SJSA1 (cell line): ENCODE results near the gene SEMA3D. TPM values are rescaled to one million over a fixed set of nuclear protein-coding genes. Genes with fewer than 3 reads are reported as not detected.

Source experiments
- DNase-seq, 2 experiments: peaks; one replicate each; pipeline ENCODE4 v3.0.0-alpha.2; 2015 to 2020; ENCODE audit warnings: low spot score in 2 of 2, low read depth in 1 of 2
- H3K27ac ChIP-seq: fragments of 250-450 bp; sonication (Bioruptor Pico); 2 replicates; pipeline ENCODE4 v1.5.1; 2020; ENCODE audit warnings: mild to moderate bottlenecking, moderate library complexity
- H3K27me3 ChIP-seq: fragments of 250-450 bp; sonication (Bioruptor Pico); replicated peaks from 2 replicates; pipeline ENCODE4 v1.5.1; 2020; ENCODE audit warnings: mild to moderate bottlenecking, moderate library complexity
- H3K36me3 ChIP-seq: fragments of 250-450 bp; sonication (Bioruptor Pico); 2 replicates; pipeline ENCODE4 v1.5.1; 2020; ENCODE audit warnings: mild to moderate bottlenecking
- H3K4me1 ChIP-seq: fragments of 250-450 bp; sonication (Bioruptor Pico); replicated peaks from 2 replicates; pipeline ENCODE4 v1.6.1; 2021; ENCODE audit warnings: mild to moderate bottlenecking
- H3K4me3 ChIP-seq: fragments of 250-450 bp; sonication (Bioruptor Pico); 2 replicates; pipeline ENCODE4 v1.5.1; 2020; ENCODE audit warnings: mild to moderate bottlenecking
- H3K9me3 ChIP-seq: fragments of 250-450 bp; sonication (Bioruptor Pico); replicated peaks from 2 replicates; pipeline ENCODE4 v1.5.1; 2020; ENCODE audit warnings: mild to moderate bottlenecking
- total RNA-seq: library from RNA; depleted of rRNA; stranded (reverse); fragments of >200 nt; shearing (Covaris generic); gene quantifications from 2 replicates; pipeline ENCODE4 v1.2.3, GENCODE V29; 2014

Gene SEMA3D
- total RNA-seq, 1 experiment from 2014 or later, result 5.3 TPM

DNA sequence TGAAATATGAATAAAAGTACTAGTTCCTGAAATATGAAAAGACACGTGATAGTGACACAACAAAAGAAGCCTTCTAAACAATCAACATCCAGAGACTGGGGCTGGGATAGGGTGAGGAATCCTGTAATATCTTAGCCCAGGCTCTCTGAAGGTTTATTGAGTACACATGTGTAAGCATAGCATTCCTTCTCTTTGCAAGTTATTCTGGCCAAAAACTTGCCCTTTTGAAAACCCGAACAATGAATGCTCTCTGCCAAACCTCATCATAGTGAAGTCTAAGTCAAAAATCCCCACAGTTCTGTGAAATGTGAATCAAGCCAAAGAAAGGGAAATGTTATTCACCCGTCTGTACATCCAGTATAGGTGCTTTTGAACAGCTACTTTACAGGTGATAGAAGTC lies 11.6 kb downstream of the SEMA3D start:
- Histone ChIP-seq H3K9me3 (0 out of 2 replicates have a peak, but pooled peaks cover 3% of the 10 kb centered on the region), H3K4me1 (peaks cover 13% of the 10 kb centered on the region), H3K36me3 (no peaks in the 10 kb centered on the region), H3K4me3 (no peak overlapping the region), H3K27me3 (no peaks in the 10 kb centered on the region), H3K27ac (no peak overlapping the region)
- DNase-seq, result no peak

DNA sequence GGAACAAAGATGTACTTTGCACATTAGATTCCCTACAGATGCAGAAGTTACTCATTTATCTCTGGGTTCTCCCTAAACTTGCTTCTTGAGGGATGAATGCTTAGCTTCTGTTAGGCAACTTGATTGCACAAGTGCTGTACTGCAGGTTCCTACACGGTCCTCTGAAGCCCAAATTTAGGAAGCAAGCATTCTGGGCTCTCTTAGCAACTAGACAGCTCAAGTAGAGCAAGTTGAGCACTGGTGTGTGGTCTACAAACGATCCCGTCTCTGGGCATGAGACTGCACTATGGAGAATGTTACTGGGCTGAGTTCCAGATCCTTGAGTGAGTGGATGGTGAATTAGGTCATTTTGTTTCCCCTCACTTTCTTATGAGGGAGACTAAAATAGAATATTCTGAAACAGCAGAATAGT lies 14.3 kb downstream of the SEMA3D start:
- peak; percentile 45 to 54 for DNase-seq
- Histone ChIP-seq H3K27me3 (no peaks in the 10 kb centered on the region), H3K9me3 (no peaks in the 10 kb centered on the region), H3K4me3 (no peak overlapping the region), H3K27ac (peak overlapping the region; percentile 42), H3K4me1 (peaks cover 13% of the 10 kb centered on the region), H3K36me3 (no peaks in the 10 kb centered on the region)

DNA sequence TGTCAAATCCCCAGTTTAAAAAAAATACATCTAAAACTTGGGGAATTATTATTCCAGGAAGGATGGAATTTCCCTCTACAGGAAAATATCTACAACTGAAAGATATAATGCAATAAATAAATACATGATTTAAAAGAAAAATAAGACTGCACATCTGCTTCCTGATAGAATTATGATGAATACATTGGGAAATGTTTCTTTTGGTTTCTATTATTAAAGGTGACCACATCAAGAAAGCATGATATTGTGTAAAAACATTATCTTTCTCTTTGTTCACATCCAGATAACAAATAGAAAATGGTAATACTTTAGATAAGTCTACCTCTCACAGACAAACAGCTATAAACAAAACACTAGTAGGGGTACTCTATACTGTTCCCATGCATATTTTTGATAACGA lies 19.2 kb downstream of the SEMA3D start:
- no peaks in the 10 kb centered on the region for H3K36me3 ChIP-seq
- no peak overlapping the region for H3K4me3 ChIP-seq
- no peak overlapping the region for H3K27ac ChIP-seq
- H3K4me1 ChIP-seq, result peaks cover 5% of the 10 kb centered on the region
- no peaks in the 10 kb centered on the region for H3K9me3 ChIP-seq
- no peaks in the 10 kb centered on the region for H3K27me3 ChIP-seq
- no peak for DNase-seq

DNA sequence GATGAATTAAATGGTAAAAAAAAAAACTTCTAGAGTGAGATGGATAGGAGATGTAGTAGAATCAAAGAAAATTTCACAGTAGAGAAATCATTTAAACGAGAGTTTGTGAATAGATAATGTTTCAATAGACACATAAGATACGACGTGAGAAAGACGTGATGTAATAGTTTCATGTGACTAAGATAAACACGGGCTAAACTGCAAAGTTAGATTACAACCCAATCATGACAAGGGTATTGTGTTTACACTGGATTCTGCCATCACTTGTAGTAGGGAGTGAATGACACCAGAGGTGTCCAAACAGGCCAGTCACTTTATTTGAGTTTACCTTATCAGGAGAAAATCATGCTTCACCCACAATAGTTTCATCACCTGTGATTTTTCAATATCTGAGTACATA lies 21.6 kb downstream of the SEMA3D start:
- peaks cover 7% of the 10 kb centered on the region for H3K4me1 ChIP-seq
- H3K9me3 ChIP-seq, result no peaks in the 10 kb centered on the region
- no peak overlapping the region for H3K4me3 ChIP-seq
- H3K27ac ChIP-seq, result no peak overlapping the region
- no peaks in the 10 kb centered on the region for H3K36me3 ChIP-seq
- DNase-seq, result no peak
- H3K27me3 ChIP-seq, result no peaks in the 10 kb centered on the region

DNA sequence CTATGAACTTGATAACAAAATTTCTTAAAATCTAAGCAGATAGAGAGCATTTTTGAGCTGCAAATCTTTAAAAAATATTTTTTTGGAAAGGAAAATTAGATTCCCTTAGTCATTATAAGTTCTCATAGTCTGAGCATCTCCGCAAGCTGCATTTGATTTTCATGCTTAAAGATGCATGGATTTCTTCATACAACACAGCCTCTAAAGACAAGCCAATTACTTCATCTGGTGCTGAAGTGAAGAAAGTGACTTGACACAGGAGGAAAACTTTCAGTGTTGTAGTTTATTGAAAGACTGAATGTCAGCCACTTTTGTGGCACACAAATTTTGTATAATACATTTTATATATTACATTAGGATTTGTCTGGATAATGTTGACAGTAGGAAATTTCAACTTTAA lies 22.5 kb downstream of the SEMA3D start:
- no peak for DNase-seq
- no peak overlapping the region for H3K4me3 ChIP-seq
- H3K27me3 ChIP-seq, result no peaks in the 10 kb centered on the region
- H3K9me3 ChIP-seq, result no peaks in the 10 kb centered on the region
- no peak overlapping the region for H3K27ac ChIP-seq
- H3K36me3 ChIP-seq, result no peaks in the 10 kb centered on the region
- peaks cover 13% of the 10 kb centered on the region for H3K4me1 ChIP-seq

DNA sequence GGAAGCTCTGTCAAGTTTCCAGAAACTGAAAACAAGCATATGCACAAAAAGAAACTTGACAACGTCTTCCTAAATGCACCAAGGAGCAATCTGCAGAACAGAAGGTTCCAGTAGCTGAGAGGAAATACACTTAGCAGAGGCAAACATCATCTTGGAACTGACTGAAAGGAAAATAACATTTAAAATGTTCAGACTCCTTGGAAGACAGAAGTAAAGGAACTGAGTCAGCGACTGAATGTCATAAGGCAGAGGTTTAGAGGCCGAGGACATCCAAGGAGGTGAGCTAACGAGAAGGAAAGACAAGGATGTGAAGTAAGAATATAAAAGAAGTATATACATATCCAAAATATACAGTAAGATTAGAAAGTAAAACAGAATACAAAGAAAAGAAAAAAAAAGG lies 24.1 kb downstream of the SEMA3D start:
- Histone ChIP-seq H3K4me1 (peaks cover 13% of the 10 kb centered on the region), H3K27ac (no peak overlapping the region), H3K36me3 (no peaks in the 10 kb centered on the region), H3K27me3 (no peaks in the 10 kb centered on the region), H3K4me3 (no peak overlapping the region), H3K9me3 (0 out of 2 replicates have a peak, but pooled peaks cover 3% of the 10 kb centered on the region)
- no peak for DNase-seq

DNA sequence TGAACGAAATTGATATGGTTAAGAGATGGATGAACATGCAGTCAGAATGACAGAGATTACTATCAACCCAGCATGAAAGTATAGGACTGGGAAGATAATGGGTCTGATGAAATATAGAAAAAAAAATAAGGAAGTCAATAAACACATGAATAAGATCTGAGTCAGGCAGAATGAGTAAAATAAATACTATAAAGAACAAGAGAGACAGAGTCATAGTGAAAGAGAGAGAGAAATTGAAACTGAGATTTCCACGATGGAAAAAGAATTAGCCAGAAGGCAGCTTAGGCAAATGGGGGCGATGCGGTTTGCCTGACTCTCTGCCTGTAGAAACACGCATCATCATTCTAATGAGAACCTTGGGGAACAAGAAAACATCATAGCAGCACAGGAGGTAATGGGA lies 26.6 kb downstream of the SEMA3D start:
- Histone ChIP-seq H3K36me3 (no peaks in the 10 kb centered on the region), H3K9me3 (0 out of 2 replicates have a peak, but pooled peaks cover 3% of the 10 kb centered on the region), H3K27ac (peak overlapping the region; percentile 70), H3K4me1 (peaks cover 16% of the 10 kb centered on the region), H3K4me3 (peak overlapping the region; percentile 17), H3K27me3 (no peaks in the 10 kb centered on the region)
- peak in 1 of 2 experiments; percentile 59 for DNase-seq

DNA sequence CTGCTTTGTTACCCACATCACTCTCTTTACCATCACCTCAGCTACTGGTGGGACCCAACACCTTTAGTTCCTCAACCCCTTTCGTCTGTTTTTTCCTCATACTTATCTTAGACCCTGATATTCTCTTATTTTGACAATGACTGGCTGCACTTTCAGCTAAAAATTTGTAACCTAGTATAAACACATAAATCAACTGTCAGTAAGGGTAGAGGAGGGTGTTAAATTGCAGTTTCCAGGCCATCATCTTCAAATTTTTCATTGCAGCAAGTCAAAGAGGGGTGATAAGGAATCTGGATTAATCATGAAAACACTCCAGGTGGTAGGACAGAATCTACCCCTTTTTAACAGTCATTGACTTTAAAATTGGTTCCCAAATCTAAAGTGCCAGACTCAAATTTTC lies 27.9 kb downstream of the SEMA3D start:
- no peak for DNase-seq
- peaks cover 16% of the 10 kb centered on the region for H3K4me1 ChIP-seq
- H3K4me3 ChIP-seq, result no peak overlapping the region
- H3K27me3 ChIP-seq, result no peaks in the 10 kb centered on the region
- H3K36me3 ChIP-seq, result no peaks in the 10 kb centered on the region
- 0 out of 2 replicates have a peak, but pooled peaks cover 3% of the 10 kb centered on the region for H3K9me3 ChIP-seq
- no peak overlapping the region for H3K27ac ChIP-seq

DNA sequence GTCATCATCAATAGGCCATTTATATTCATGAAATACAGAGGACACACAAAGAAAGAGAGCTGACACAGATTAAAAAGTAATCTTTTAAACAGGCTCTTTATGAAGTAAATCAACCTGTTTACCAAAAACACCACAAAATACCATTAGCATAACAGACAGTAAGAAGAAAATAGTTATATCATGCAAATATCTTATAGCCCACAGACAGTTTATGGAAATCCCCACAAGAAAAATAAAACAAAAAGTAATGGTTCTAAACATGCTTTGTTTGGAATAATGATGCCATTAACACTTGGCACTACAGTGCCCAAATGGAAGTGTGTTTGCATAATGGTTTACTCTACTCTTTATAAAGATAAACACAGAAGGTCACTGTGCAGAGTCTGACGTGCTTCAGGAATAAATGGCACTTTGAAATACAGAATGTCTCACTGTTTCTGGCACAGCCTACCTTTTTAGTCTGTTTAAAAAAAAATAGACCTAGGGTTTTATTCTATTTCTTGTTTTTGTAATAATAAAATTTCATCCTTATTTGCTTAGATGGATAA lies 30.1 kb downstream of the SEMA3D start:
- peaks cover 16% of the 10 kb centered on the region for H3K4me1 ChIP-seq
- no peaks in the 10 kb centered on the region for H3K27me3 ChIP-seq
- 0 out of 2 replicates have a peak, but pooled peaks cover 3% of the 10 kb centered on the region for H3K9me3 ChIP-seq
- no peak overlapping the region for H3K4me3 ChIP-seq
- H3K36me3 ChIP-seq, result no peaks in the 10 kb centered on the region
- H3K27ac ChIP-seq, result no peak overlapping the region
- DNase-seq, result no peak

DNA sequence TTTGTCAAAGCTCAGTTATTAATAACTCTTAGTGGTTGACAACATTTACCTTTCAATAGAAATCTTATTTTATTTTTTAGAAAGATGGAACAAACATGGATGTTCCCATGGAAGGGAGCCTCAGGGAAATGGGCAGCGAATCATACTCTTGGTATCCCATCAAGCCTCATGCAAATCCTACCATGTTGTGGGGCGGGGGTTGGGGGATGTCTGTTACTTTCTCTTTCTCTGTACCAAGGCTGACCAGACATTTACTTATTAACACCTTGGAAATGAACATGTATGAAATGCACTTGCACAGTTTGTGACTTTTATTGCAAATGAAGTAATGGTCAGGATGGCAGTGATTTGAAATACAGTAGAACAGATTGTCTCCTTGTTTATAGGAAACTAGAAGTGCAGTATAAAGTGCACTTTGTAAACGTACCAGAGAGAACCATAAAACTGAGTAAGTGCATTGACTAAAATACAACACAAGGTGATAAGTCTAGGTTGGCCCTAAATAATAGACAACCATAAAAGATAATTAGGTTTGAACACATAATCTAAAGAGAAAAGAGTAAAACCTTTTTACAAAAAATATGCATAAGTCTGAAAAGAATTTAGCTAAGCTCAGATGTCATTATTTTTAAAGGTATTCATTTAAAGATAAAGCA lies 32.4 kb downstream of the SEMA3D start:
- no peak overlapping the region for H3K4me3 ChIP-seq
- H3K36me3 ChIP-seq, result no peaks in the 10 kb centered on the region
- H3K4me1 ChIP-seq, result peaks cover 3% of the 10 kb centered on the region; the same call in 1 of the 2 replicates
- no peaks in the 10 kb centered on the region for H3K27me3 ChIP-seq
- H3K27ac ChIP-seq, result no peak overlapping the region
- DNase-seq, result no peak
- H3K9me3 ChIP-seq, result 0 out of 2 replicates have a peak, but pooled peaks cover 3% of the 10 kb centered on the region

DNA sequence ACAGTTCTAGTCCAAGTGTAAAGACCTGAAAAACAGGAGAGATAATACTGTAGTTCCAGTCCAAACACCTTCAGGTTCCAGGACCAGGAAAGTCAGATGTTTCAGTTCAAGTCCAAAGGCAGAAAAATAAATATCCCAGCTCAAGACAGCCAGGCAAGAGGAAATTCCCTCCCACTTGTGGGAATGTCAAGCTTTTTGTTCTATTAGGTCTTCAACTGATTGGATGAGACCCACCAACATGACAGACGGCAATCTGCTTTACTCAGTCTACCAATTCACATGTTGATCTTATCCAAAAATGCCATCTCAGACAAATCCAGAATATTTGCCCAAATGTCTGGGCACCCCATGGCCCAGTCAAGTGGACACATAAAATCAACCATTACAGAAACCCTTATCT lies 33.1 kb downstream of the SEMA3D start:
- Histone ChIP-seq H3K4me1 (peaks cover 3% of the 10 kb centered on the region; the same call in 1 of the 2 replicates), H3K9me3 (0 out of 2 replicates have a peak, but pooled peaks cover under 1% of the 10 kb centered on the region), H3K4me3 (no peak overlapping the region), H3K36me3 (no peaks in the 10 kb centered on the region), H3K27me3 (no peaks in the 10 kb centered on the region), H3K27ac (no peak overlapping the region)
- no peak for DNase-seq

DNA sequence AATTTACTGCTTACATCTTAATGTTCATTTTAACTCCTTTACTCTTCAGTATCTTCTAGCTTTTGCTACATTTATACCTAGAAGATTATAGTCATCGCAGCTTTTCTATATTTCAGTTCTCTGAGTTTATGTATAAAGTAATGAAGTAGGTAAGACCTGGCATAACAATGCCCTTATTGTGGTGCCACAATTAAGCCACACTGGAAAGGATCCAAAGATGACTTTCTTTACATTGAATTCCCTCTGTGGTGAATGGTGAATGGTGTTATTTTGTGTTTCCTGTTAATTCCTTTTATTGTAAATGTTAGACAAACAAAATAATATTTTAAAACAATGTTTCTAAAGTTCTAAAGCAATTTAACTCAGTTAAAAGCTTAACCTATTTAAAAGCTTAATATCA lies 36.2 kb downstream of the SEMA3D start:
- Histone ChIP-seq H3K27me3 (no peaks in the 10 kb centered on the region; the same call in 1 of the 2 replicates), H3K9me3 (no peaks in the 10 kb centered on the region), H3K36me3 (no peaks in the 10 kb centered on the region), H3K4me3 (no peak overlapping the region), H3K27ac (no peak overlapping the region), H3K4me1 (no peaks in the 10 kb centered on the region)
- DNase-seq, result no peak

DNA sequence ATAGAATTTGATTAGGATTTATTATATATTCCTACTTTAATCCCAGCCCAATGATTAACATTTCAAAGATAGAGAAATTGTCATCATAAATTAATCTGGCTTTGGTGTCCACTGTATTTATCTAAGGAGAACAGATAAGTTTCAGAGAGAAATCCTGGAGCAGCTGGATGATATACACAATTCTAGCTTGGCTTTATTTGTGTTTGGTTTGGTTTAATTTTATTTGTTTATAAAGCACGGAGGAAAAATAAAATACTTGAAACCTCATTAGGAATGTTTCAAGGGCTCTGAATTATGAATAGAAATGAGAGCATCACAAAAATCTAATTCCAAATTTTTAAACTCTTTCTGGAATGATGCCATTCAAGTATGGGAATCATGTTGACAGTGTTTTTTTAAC lies 42.1 kb downstream of the SEMA3D start:
- Histone ChIP-seq H3K4me1 (peaks cover 4% of the 10 kb centered on the region), H3K36me3 (no peaks in the 10 kb centered on the region), H3K27ac (no peak overlapping the region), H3K27me3 (no peaks in the 10 kb centered on the region; the same call in 1 of the 2 replicates), H3K9me3 (no peaks in the 10 kb centered on the region), H3K4me3 (no peak overlapping the region)
- DNase-seq, result no peak

DNA sequence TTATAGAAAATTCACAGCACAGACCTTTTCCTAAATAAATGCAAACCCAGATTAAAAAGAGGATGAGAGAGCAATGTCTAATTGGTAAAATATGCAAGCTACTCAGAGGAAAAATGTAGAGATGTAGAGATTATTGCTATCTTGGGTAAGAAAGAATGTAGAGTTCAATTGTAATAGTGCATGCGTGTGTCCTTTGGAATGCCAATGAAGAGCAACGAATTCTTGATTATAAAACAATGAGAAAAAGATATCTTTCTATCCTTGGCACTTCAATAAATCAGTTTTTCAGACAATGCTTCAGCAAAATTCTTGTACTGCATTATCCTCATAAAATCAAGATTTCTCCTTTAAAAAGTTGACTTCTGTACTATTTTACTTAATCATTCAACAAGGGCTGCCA lies 50.9 kb downstream of the SEMA3D start:
- DNase-seq, result peak in 1 of 2 experiments; percentile 87
- H3K9me3 ChIP-seq, result no peaks in the 10 kb centered on the region
- H3K36me3 ChIP-seq, result no peaks in the 10 kb centered on the region
- H3K27me3 ChIP-seq, result no peaks in the 10 kb centered on the region
- H3K4me3 ChIP-seq, result no peak overlapping the region
- H3K27ac ChIP-seq, result peak overlapping the region; percentile 93
- peaks cover 14% of the 10 kb centered on the region for H3K4me1 ChIP-seq
